HCT116 (cell line): ENCODE measurements around the gene RFX2. TPM values are rescaled to one million over a fixed set of nuclear protein-coding genes. Genes with fewer than 3 reads are reported as not detected.

Experiments
- ATAC-seq: fragments of 200-7000 bp; cut with Tn5 transposase; 2 replicates; pipeline ENCODE4 v1.9.1; 2020; ENCODE audit warnings: mild to moderate bottlenecking, moderate library complexity
- BruUV-seq: library from RNA; stranded (reverse); fragments of 400-500 nt; replicated peaks from 2 replicates; lab custom pipeline; 2021; lab: Mats Ljungman, UMichigan
- CTCF ChIA-PET: fragments of 300-600 bp; sonication (Branson Sonifier 250); formaldehyde crosslinking; loops from one replicate; lab custom pipeline; 2021; ENCODE audit warnings: antibody characterized with exemption; lab: Charles Lee
- POLR2A ChIA-PET: fragments of 300-600, 350-600 bp; sonication (Branson Sonifier 250); formaldehyde crosslinking; loops from one replicate; lab custom pipeline; 2021; ENCODE audit warnings: antibody characterized with exemption; lab: Charles Lee
- RAD21 ChIA-PET, 2 experiments: fragments of 300-600 bp; sonication (Branson Sonifier 250); formaldehyde crosslinking; loops; one replicate each; lab custom pipeline; 2023; ENCODE audit warnings: low total read pairs in 2 of 2; ENCODE audit not compliant: uncharacterized antibody in 2 of 2, unreplicated experiment in 2 of 2, low non-redundant PET in 1 of 2; lab: Charles Lee
- DNase-seq: peaks from one replicate; pipeline ENCODE4 v3.0.0-alpha.2; 2010; ENCODE audit warnings: low read depth, low spot score
- H2AFZ ChIP-seq: fragments of 200-600 bp; shearing (Covaris generic), sonication (generic); 2 replicates; pipeline ENCODE4 v1.6.1; 2017; ENCODE audit warnings: low read depth, mixed run types, mixed read lengths, antibody characterized with exemption, low read length; ENCODE audit not compliant: poor library complexity, severe bottlenecking
- H3K27ac ChIP-seq: 2 replicates; pipeline ENCODE4 v1.5.1; 2012; ENCODE audit warnings: low read depth, low read length
- H3K27me3 ChIP-seq: fragments of 200-600 bp; sonication (generic); 2 replicates; pipeline ENCODE4 v1.6.1; 2016; ENCODE audit warnings: mixed run types, low read length, mixed read lengths; ENCODE audit not compliant: insufficient read depth
- H3K36me3 ChIP-seq, 2 experiments: fragments of 200-500 bp in 1 of 2; fragments of 200-600 bp in 1 of 2; sonication (Bioruptor generic) in 1 of 2; sonication (generic) in 1 of 2; 2 replicates each; pipeline versions ENCODE4 v1.5.1 to v1.6.1; 2014 to 2016; ENCODE audit warnings: low read length in 2 of 2, inconsistent platforms in 1 of 2, mixed read lengths in 1 of 2, mixed run types in 1 of 2; ENCODE audit not compliant: insufficient read depth in 2 of 2, control insufficient read depth in 1 of 2
- H3K4me1 ChIP-seq, 2 experiments: fragments of 200-600 bp in 1 of 2; sonication (generic) in 1 of 2; 2 replicates each; pipeline versions ENCODE4 v1.5.1 to v1.6.1; 2012 to 2017; ENCODE audit warnings: low read length in 2 of 2, inconsistent platforms in 1 of 2, mild to moderate bottlenecking in 1 of 2, mixed read lengths in 1 of 2, mixed run types in 1 of 2, moderate library complexity in 1 of 2; ENCODE audit not compliant: insufficient read depth in 2 of 2, control insufficient read depth in 1 of 2
- H3K4me2 ChIP-seq: fragments of 200-600 bp; sonication (generic); 2 replicates; pipeline ENCODE4 v1.6.1; 2017; ENCODE audit warnings: mixed run types, low read length, mixed read lengths
- H3K4me3 ChIP-seq, 2 experiments: fragments of 200-600 bp in 1 of 2; sonication (generic) in 1 of 2; replicated peaks in 1 of 2; 2 replicates each; pipeline ENCODE4 v1.5.1; 2011 to 2016; ENCODE audit warnings: low read length in 2 of 2, control low read depth in 1 of 2, low read depth in 1 of 2, mild to moderate bottlenecking in 1 of 2, mixed read lengths in 1 of 2, mixed run types in 1 of 2
- H3K79me2 ChIP-seq: fragments of 200-600 bp; sonication (generic); 2 replicates; pipeline ENCODE4 v1.6.1; 2017; ENCODE audit warnings: mild to moderate bottlenecking, mixed run types, low read length, moderate library complexity, mixed read lengths; ENCODE audit not compliant: insufficient read depth
- H3K9ac ChIP-seq: fragments of 200-600 bp; sonication (generic); 2 replicates; pipeline ENCODE4 v1.6.1; 2016; ENCODE audit warnings: low read length, mixed read lengths
- H3K9me2 ChIP-seq: fragments of 200-600 bp; sonication (generic), shearing (Covaris generic); 2 replicates; pipeline ENCODE4 v1.6.1; 2017; ENCODE audit warnings: mixed run types, mild to moderate bottlenecking, moderate library complexity; ENCODE audit not compliant: insufficient read depth
- H3K9me3 ChIP-seq, 2 experiments: fragments of 200-500 bp in 1 of 2; fragments of 200-600 bp in 1 of 2; sonication (Bioruptor generic) in 1 of 2; sonication (generic) in 1 of 2; 2 replicates each; pipeline ENCODE4 v1.6.1; 2014 to 2017; ENCODE audit warnings: low read length in 2 of 2, mixed read lengths in 2 of 2, inconsistent platforms in 1 of 2, low read depth in 1 of 2, mild to moderate bottlenecking in 1 of 2, mixed run types in 1 of 2, moderate library complexity in 1 of 2; ENCODE audit not compliant: control insufficient read depth in 1 of 2, insufficient read depth in 1 of 2
- H4K20me1 ChIP-seq: fragments of 200-600 bp; sonication (generic), shearing (Covaris generic); 2 replicates; pipeline ENCODE4 v1.6.1; 2017; ENCODE audit warnings: mixed run types, mild to moderate bottlenecking, moderate library complexity; ENCODE audit not compliant: insufficient read depth
- ELF1 ChIP-seq: IDR thresholded peaks from 2 replicates; pipeline ENCODE4 v1.6.1; 2012; ENCODE audit warnings: low read depth, borderline replicate concordance
- EZH2phosphoT487 ChIP-seq: fragments of 200-600 bp; IDR thresholded peaks from 2 replicates; pipeline ENCODE4 v1.6.1; 2018; ENCODE audit warnings: antibody characterized with exemption, borderline replicate concordance
- FOSL1 ChIP-seq: IDR thresholded peaks from 2 replicates; pipeline ENCODE4 v1.6.1; 2012; ENCODE audit warnings: low read depth
- JUND ChIP-seq: IDR thresholded peaks from 2 replicates; pipeline ENCODE4 v1.6.1; 2012
- POLR2A ChIP-seq: IDR thresholded peaks from 2 replicates; pipeline ENCODE4 v1.7.0; 2011; ENCODE audit warnings: borderline replicate concordance; ENCODE audit not compliant: insufficient read depth, insufficient read length; ENCODE audit errors: extremely low read depth
- POLR2AphosphoS5 ChIP-seq: IDR thresholded peaks from 2 replicates; pipeline ENCODE4 v1.6.1; 2011; ENCODE audit warnings: mild to moderate bottlenecking, low read depth, low read length, moderate library complexity
- RAD21 ChIP-seq: IDR thresholded peaks from 2 replicates; pipeline ENCODE4 v1.6.1; 2012; ENCODE audit warnings: low read depth, mild to moderate bottlenecking
- SIN3A ChIP-seq: IDR thresholded peaks from 2 replicates; pipeline ENCODE4 v1.6.1; 2012; ENCODE audit warnings: low read depth
- SRF ChIP-seq: IDR thresholded peaks from 2 replicates; pipeline ENCODE4 v1.6.1; 2012; ENCODE audit warnings: low read depth
- YY1 ChIP-seq: IDR thresholded peaks from 2 replicates; pipeline ENCODE4 v1.6.1; 2011; ENCODE audit warnings: low read length, low read depth, moderate library complexity, mild to moderate bottlenecking; ENCODE audit not compliant: insufficient replicate concordance; ENCODE audit errors: extremely low read depth
- ZFX ChIP-seq: fragments of 450-650 bp; IDR thresholded peaks from 2 replicates; pipeline ENCODE4 v1.6.1; 2017
- ZNF274 ChIP-seq: fragments of 200-500 bp; sonication (Bioruptor generic); IDR thresholded peaks from 2 replicates; pipeline ENCODE4 v1.6.1; 2014; ENCODE audit warnings: mild to moderate bottlenecking, low read depth, low read length, inconsistent platforms
- intact Hi-C: fragments of 100-400 bp; cut with micrococcal nuclease; formaldehyde crosslinking; loops from 2 replicates; pipeline ENCODE4 v1.10.0; 2022
- total RNA-seq: library from RNA; stranded (reverse); gene quantifications from one replicate; pipeline ENCODE4 v1.2.1, GENCODE V29; 2021; ENCODE audit not compliant: unreplicated experiment
- TF ChIP-seq, protein P1 (sequence below): IDR thresholded peaks from 2 replicates; pipeline ENCODE4 v1.6.1; 2012; ENCODE audit warnings: low read depth
- TF ChIP-seq, protein P2 (sequence below): IDR thresholded peaks from 2 replicates; pipeline ENCODE4 v1.6.1; 2012
- TF ChIP-seq, protein P3 (sequence below): IDR thresholded peaks from 2 replicates; pipeline ENCODE4 v1.6.1; 2011; ENCODE audit warnings: mild to moderate bottlenecking, low read length, moderate library complexity; ENCODE audit not compliant: insufficient replicate concordance; ENCODE audit errors: extremely low read depth

Gene RFX2
- total RNA-seq, 1 experiment from 2014 or later = 13.7 TPM

DNA sequence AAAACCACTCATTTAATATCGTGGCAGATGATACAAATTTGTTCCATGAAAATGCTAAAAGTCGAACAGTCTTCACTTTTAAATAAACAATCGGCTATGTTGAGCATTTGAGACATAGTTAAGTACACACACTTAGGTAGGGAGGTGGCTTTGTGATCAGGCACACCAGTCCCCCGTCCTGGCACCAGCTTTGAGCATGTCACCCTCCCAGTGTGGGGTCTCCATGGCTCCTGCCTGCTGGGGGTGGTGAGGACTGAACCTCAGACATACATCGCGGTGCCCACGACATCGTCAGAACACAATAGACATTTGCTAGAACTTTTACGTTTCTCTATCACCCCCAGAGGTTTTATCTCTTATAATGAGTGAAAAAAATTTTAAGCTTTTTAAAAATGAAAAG, 62.0 kb downstream of the RFX2 start:
- H3K27ac ChIP-seq = no peak overlapping the region
- no peaks in the 10 kb centered on the region for H3K36me3 ChIP-seq
- RAD21 ChIA-PET = interaction anchor here (0.6 to 1.8 kb wide), 4 partner anchors 15 to 472 kb away, joined by 3 to 15 read pairs (median 8); no protein-coding TSS in a partner anchor
- peak overlapping the region; percentile 47 for H3K4me2 ChIP-seq
- H3K4me3 ChIP-seq = no peak overlapping the region
- H4K20me1 ChIP-seq = no peaks in the 10 kb centered on the region
- TF ChIP-seq RAD21 (no peak), POLR2A (no peak), ZNF274 (no peak), JUND (no peak), SIN3A (no peak), YY1 (no peak), ZFX (no peak), SRF (no peak), ELF1 (no peak), POLR2AphosphoS5 (no peak), EZH2phosphoT487 (no peak), FOSL1 (no peak)
- TF ChIP-seq, protein P1, sequence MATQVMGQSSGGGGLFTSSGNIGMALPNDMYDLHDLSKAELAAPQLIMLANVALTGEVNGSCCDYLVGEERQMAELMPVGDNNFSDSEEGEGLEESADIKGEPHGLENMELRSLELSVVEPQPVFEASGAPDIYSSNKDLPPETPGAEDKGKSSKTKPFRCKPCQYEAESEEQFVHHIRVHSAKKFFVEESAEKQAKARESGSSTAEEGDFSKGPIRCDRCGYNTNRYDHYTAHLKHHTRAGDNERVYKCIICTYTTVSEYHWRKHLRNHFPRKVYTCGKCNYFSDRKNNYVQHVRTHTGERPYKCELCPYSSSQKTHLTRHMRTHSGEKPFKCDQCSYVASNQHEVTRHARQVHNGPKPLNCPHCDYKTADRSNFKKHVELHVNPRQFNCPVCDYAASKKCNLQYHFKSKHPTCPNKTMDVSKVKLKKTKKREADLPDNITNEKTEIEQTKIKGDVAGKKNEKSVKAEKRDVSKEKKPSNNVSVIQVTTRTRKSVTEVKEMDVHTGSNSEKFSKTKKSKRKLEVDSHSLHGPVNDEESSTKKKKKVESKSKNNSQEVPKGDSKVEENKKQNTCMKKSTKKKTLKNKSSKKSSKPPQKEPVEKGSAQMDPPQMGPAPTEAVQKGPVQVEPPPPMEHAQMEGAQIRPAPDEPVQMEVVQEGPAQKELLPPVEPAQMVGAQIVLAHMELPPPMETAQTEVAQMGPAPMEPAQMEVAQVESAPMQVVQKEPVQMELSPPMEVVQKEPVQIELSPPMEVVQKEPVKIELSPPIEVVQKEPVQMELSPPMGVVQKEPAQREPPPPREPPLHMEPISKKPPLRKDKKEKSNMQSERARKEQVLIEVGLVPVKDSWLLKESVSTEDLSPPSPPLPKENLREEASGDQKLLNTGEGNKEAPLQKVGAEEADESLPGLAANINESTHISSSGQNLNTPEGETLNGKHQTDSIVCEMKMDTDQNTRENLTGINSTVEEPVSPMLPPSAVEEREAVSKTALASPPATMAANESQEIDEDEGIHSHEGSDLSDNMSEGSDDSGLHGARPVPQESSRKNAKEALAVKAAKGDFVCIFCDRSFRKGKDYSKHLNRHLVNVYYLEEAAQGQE = no peak
- TF ChIP-seq, protein P2, sequence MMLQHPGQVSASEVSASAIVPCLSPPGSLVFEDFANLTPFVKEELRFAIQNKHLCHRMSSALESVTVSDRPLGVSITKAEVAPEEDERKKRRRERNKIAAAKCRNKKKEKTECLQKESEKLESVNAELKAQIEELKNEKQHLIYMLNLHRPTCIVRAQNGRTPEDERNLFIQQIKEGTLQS = no peak
- TF ChIP-seq, protein P3, sequence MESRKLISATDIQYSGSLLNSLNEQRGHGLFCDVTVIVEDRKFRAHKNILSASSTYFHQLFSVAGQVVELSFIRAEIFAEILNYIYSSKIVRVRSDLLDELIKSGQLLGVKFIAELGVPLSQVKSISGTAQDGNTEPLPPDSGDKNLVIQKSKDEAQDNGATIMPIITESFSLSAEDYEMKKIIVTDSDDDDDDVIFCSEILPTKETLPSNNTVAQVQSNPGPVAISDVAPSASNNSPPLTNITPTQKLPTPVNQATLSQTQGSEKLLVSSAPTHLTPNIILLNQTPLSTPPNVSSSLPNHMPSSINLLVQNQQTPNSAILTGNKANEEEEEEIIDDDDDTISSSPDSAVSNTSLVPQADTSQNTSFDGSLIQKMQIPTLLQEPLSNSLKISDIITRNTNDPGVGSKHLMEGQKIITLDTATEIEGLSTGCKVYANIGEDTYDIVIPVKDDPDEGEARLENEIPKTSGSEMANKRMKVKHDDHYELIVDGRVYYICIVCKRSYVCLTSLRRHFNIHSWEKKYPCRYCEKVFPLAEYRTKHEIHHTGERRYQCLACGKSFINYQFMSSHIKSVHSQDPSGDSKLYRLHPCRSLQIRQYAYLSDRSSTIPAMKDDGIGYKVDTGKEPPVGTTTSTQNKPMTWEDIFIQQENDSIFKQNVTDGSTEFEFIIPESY = no peak
- H3K9ac ChIP-seq = no peak overlapping the region
- CTCF ChIA-PET = interaction anchor here (0.6 to 2.5 kb wide), 13 partner anchors 14 to 271 kb away, joined by 3 to 94 read pairs (median 4); no protein-coding TSS in a partner anchor
- ATAC-seq = peak; percentile 38; the same call in 1 of the 2 replicates
- POLR2A ChIA-PET = interaction anchor here (2.1 kb wide), 1 partner anchor 78 kb away, joined by 13 read pairs; no protein-coding TSS in a partner anchor
- H3K79me2 ChIP-seq = no peaks in the 10 kb centered on the region; the same call in 1 of the 2 replicates
- no TSS peak for BruUV-seq
- no peaks in the 10 kb centered on the region for H3K9me2 ChIP-seq
- peaks cover 3 to 11% of the 10 kb centered on the region in 2 experiments; a peak in 3 of 4 replicates for H3K4me1 ChIP-seq
- no peak for DNase-seq
- intact Hi-C loops = loop anchor here (1.0 to 5.0 kb wide), 2 partner anchors 61 to 254 kb away; no protein-coding TSS in a partner anchor
- H3K27me3 ChIP-seq = no peaks in the 10 kb centered on the region
- no peak overlapping the region for H2AFZ ChIP-seq
- no peaks in the 10 kb centered on the region for H3K9me3 ChIP-seq
